Suprapubic skin (tissue), 4 donors: ENCODE results near the gene FAM120B.

Source experiments
- CTCF ChIP-seq, 2 donors: fragments of 200-600 bp in 1 of 2; fragments of 450-650 bp in 1 of 2; sonication (generic) in 1 of 2; IDR thresholded peaks; one replicate each; pipeline ENCODE4 v1.5.1; 2016 to 2019; ENCODE audit warnings: antibody characterized with exemption in 2 of 2, mild to moderate bottlenecking in 1 of 2, moderate library complexity in 1 of 2
- EP300 ChIP-seq: sonication (generic); formaldehyde crosslinking; IDR thresholded peaks from one replicate; pipeline ENCODE4 v1.6.1; 2017; ENCODE audit warnings: antibody characterized with exemption
- POLR2A ChIP-seq, 2 donors: fragments of 450-650 bp; IDR thresholded peaks; one replicate each; pipeline ENCODE4 v1.6.1; 2017; ENCODE audit warnings: antibody characterized with exemption in 2 of 2, mild to moderate bottlenecking in 2 of 2, moderate library complexity in 2 of 2
- POLR2AphosphoS5 ChIP-seq, 3 donors: sonication (generic); formaldehyde crosslinking; IDR thresholded peaks; one replicate each; pipeline ENCODE4 v1.6.1; 2017; ENCODE audit warnings: antibody characterized with exemption in 3 of 3

- TF ChIP-seq CTCF (IDR thresholded peaks at IDR 0.05) (no peak), POLR2A (IDR thresholded peaks at IDR 0.05) (no peak), POLR2AphosphoS5 (IDR thresholded peaks at IDR 0.05) (no peak), EP300 (no peak)
These were observed 109.7 kb downstream of the FAM120B start for GRCh38 chr6:170416303-170416702.
